NCI-H2196 (cell line): ENCODE measurements around the gene PLS3.

Source experiments
- DNase-seq: peaks from one replicate; lab custom pipeline; 2025; ENCODE audit not compliant: unreplicated experiment; lab: John Stamatoyannopoulos, UW

The PLS3 gene

GRCh38 chrX:115564243-115564642, 3.3 kb downstream of the PLS3 start:
- no peak for DNase-seq

GRCh38 chrX:115565888-115566287, 4.9 kb downstream of the PLS3 start:
- DNase-seq, result no peak

GRCh38 chrX:115571712-115572111, 10.7 kb downstream of the PLS3 start:
- no peak for DNase-seq

- no peak for DNase-seq
Measured at GRCh38 chrX:115573185-115573584, 12.2 kb downstream of the PLS3 start.

GRCh38 chrX:115576676-115577075, 15.7 kb downstream of the PLS3 start:
- DNase-seq, result no peak

- no peak for DNase-seq
Measured at GRCh38 chrX:115579327-115579726, 18.4 kb downstream of the PLS3 start.

- DNase-seq, result no peak
Measured at GRCh38 chrX:115579786-115580294, 18.9 kb downstream of the PLS3 start.

- no peak for DNase-seq
Measured at GRCh38 chrX:115581759-115582615, 21.0 kb downstream of the PLS3 start.

- no peak for DNase-seq
Measured at GRCh38 chrX:115582616-115583495, 21.9 kb downstream of the PLS3 start.

- DNase-seq, result no peak
Measured at GRCh38 chrX:115583496-115584004, 22.6 kb downstream of the PLS3 start.

GRCh38 chrX:115584696-115585095, 23.7 kb downstream of the PLS3 start:
- no peak for DNase-seq

GRCh38 chrX:115588179-115588578, 27.2 kb downstream of the PLS3 start:
- DNase-seq, result no peak

- DNase-seq, result no peak
Measured at GRCh38 chrX:115589419-115589818, 28.4 kb downstream of the PLS3 start.

GRCh38 chrX:115591420-115591819, 30.4 kb downstream of the PLS3 start:
- no peak for DNase-seq

GRCh38 chrX:115591856-115592842, 31.2 kb downstream of the PLS3 start:
- DNase-seq, result no peak

GRCh38 chrX:115592997-115593734, 32.2 kb downstream of the PLS3 start:
- DNase-seq, result no peak

GRCh38 chrX:115595049-115595448, 34.1 kb downstream of the PLS3 start:
- DNase-seq, result no peak

- DNase-seq, result no peak
Measured at GRCh38 chrX:115598556-115598955, 37.6 kb downstream of the PLS3 start.

- DNase-seq, result no peak
Measured at GRCh38 chrX:115602308-115602707, 41.3 kb downstream of the PLS3 start.
